ENCODE results near the gene EBI3.
"Not testable (repeated sequence)": the region's sequence is repeated elsewhere in the genome, so short reads cannot be mapped to it uniquely, and the experiment has no call there.

EBI3 gene

GRCh38 chr19:4264812-4265211, 35.5 kb downstream of the EBI3 start:
- H3K27me3 ChIP-seq (ENCODE audit: control insufficient read depth, insufficient read depth, low read length, poor library complexity, severe bottlenecking) = no peaks in the 10 kb centered on the region
- H3K27ac ChIP-seq (ENCODE audit: insufficient read depth, low read depth, low read length, poor library complexity, severe bottlenecking) = no peak overlapping the region
- H3K9me3 ChIP-seq (ENCODE audit: control insufficient read depth, low read length) = no peaks in the 10 kb centered on the region
- no peak overlapping the region for H3K4me3 ChIP-seq (ENCODE audit: insufficient read depth, low read depth, low read length)
- H3K36me3 ChIP-seq (ENCODE audit: control insufficient read depth, insufficient read depth, low read length) = peaks cover 19% of the 10 kb centered on the region
- H3K4me1 ChIP-seq (ENCODE audit: control insufficient read depth, insufficient read depth, low read length) = no peaks in the 10 kb centered on the region
- WGBS, 2 experiments = 90 to 98% methylated on average over 4 of the region's 4 CpGs

GRCh38 chr19:4266253-4267000, 37.1 kb downstream of the EBI3 start:
- Histone ChIP-seq H3K4me3 (ENCODE audit: insufficient read depth, low read depth, low read length) (no peak overlapping the region), H3K27me3 (ENCODE audit: control insufficient read depth, insufficient read depth, low read length, poor library complexity, severe bottlenecking) (no peaks in the 10 kb centered on the region), H3K4me1 (ENCODE audit: control insufficient read depth, insufficient read depth, low read length) (no peaks in the 10 kb centered on the region), H3K27ac (ENCODE audit: insufficient read depth, low read depth, low read length, poor library complexity, severe bottlenecking) (no peak overlapping the region), H3K36me3 (ENCODE audit: control insufficient read depth, insufficient read depth, low read length) (peaks cover 14% of the 10 kb centered on the region), H3K9me3 (ENCODE audit: control insufficient read depth, low read length) (no peaks in the 10 kb centered on the region)
- 93% methylated on average over 18 of the region's 18 CpGs for WGBS, 2 experiments

GRCh38 chr19:4267101-4267900, 38.0 kb downstream of the EBI3 start:
- H3K4me1 ChIP-seq (ENCODE audit: control insufficient read depth, insufficient read depth, low read length) = no peaks in the 10 kb centered on the region
- peaks cover 8% of the 10 kb centered on the region for H3K36me3 ChIP-seq (ENCODE audit: control insufficient read depth, insufficient read depth, low read length)
- H3K27ac ChIP-seq (ENCODE audit: insufficient read depth, low read depth, low read length, poor library complexity, severe bottlenecking) = no peak overlapping the region
- H3K9me3 ChIP-seq (ENCODE audit: control insufficient read depth, low read length) = no peaks in the 10 kb centered on the region
- WGBS, 2 experiments = 42 to 45% methylated on average over 21 of the region's 21 CpGs
- H3K4me3 ChIP-seq (ENCODE audit: insufficient read depth, low read depth, low read length) = no peak overlapping the region
- H3K27me3 ChIP-seq (ENCODE audit: control insufficient read depth, insufficient read depth, low read length, poor library complexity, severe bottlenecking) = no peaks in the 10 kb centered on the region

- WGBS, 2 experiments = 95 to 96% methylated on average over 30 of the region's 30 CpGs
- H3K27me3 ChIP-seq (ENCODE audit: control insufficient read depth, insufficient read depth, low read length, poor library complexity, severe bottlenecking) = no peaks in the 10 kb centered on the region
- H3K4me1 ChIP-seq (ENCODE audit: control insufficient read depth, insufficient read depth, low read length) = no peaks in the 10 kb centered on the region
- H3K36me3 ChIP-seq (ENCODE audit: control insufficient read depth, insufficient read depth, low read length) = peaks cover 7% of the 10 kb centered on the region
- H3K4me3 ChIP-seq (ENCODE audit: insufficient read depth, low read depth, low read length) = no peak overlapping the region
- no peaks in the 10 kb centered on the region for H3K9me3 ChIP-seq (ENCODE audit: control insufficient read depth, low read length)
- H3K27ac ChIP-seq (ENCODE audit: insufficient read depth, low read depth, low read length, poor library complexity, severe bottlenecking) = no peak overlapping the region
Observed at GRCh38 chr19:4267901-4268815, 38.8 kb downstream of the EBI3 start.

GRCh38 chr19:4268816-4269430, 39.6 kb downstream of the EBI3 start:
- Histone ChIP-seq H3K36me3 (ENCODE audit: control insufficient read depth, insufficient read depth, low read length) (peaks cover 4% of the 10 kb centered on the region), H3K27ac (ENCODE audit: insufficient read depth, low read depth, low read length, poor library complexity, severe bottlenecking) (no peak overlapping the region), H3K9me3 (ENCODE audit: control insufficient read depth, low read length) (no peaks in the 10 kb centered on the region), H3K27me3 (ENCODE audit: control insufficient read depth, insufficient read depth, low read length, poor library complexity, severe bottlenecking) (no peaks in the 10 kb centered on the region), H3K4me3 (ENCODE audit: insufficient read depth, low read depth, low read length) (no peak overlapping the region), H3K4me1 (ENCODE audit: control insufficient read depth, insufficient read depth, low read length) (no peaks in the 10 kb centered on the region)
- WGBS, 2 experiments = 93% methylated on average over 13 of the region's 13 CpGs

GRCh38 chr19:4272894-4273293, 43.6 kb downstream of the EBI3 start:
- 75 to 76% methylated on average over 10 of the region's 10 CpGs for WGBS, 2 experiments
- Histone ChIP-seq H3K36me3 (ENCODE audit: control insufficient read depth, insufficient read depth, low read length) (peaks cover 4% of the 10 kb centered on the region), H3K4me1 (ENCODE audit: control insufficient read depth, insufficient read depth, low read length) (no peaks in the 10 kb centered on the region), H3K27me3 (ENCODE audit: control insufficient read depth, insufficient read depth, low read length, poor library complexity, severe bottlenecking) (peaks cover 9% of the 10 kb centered on the region), H3K4me3 (ENCODE audit: insufficient read depth, low read depth, low read length) (no peak overlapping the region), H3K27ac (ENCODE audit: insufficient read depth, low read depth, low read length, poor library complexity, severe bottlenecking) (no peak overlapping the region), H3K9me3 (ENCODE audit: control insufficient read depth, low read length) (no peaks in the 10 kb centered on the region)

- not testable (repeated sequence) for H3K4me3 ChIP-seq (ENCODE audit: insufficient read depth, low read depth, low read length); H3K9me3 ChIP-seq (ENCODE audit: control insufficient read depth, low read length); H3K36me3 ChIP-seq (ENCODE audit: control insufficient read depth, insufficient read depth, low read length); H3K27ac ChIP-seq (ENCODE audit: insufficient read depth, low read depth, low read length, poor library complexity, severe bottlenecking); H3K4me1 ChIP-seq (ENCODE audit: control insufficient read depth, insufficient read depth, low read length)
- peaks cover 23% of the 10 kb centered on the region for H3K27me3 ChIP-seq (ENCODE audit: control insufficient read depth, insufficient read depth, low read length, poor library complexity, severe bottlenecking)
- WGBS, 2 experiments = 88 to 95% methylated on average over 6 of the region's 6 CpGs
Observed at GRCh38 chr19:4274321-4274686, 45.0 kb downstream of the EBI3 start.

GRCh38 chr19:4277191-4277696, 47.9 kb downstream of the EBI3 start:
- H3K27ac ChIP-seq (ENCODE audit: insufficient read depth, low read depth, low read length, poor library complexity, severe bottlenecking) = no peak overlapping the region
- no peaks in the 10 kb centered on the region for H3K9me3 ChIP-seq (ENCODE audit: control insufficient read depth, low read length)
- no peak overlapping the region for H3K4me3 ChIP-seq (ENCODE audit: insufficient read depth, low read depth, low read length)
- no peaks in the 10 kb centered on the region for H3K36me3 ChIP-seq (ENCODE audit: control insufficient read depth, insufficient read depth, low read length)
- peaks cover 52% of the 10 kb centered on the region for H3K27me3 ChIP-seq (ENCODE audit: control insufficient read depth, insufficient read depth, low read length, poor library complexity, severe bottlenecking)
- 50 to 52% methylated on average over 16 of the region's 16 CpGs for WGBS, 2 experiments
- peaks cover 16% of the 10 kb centered on the region for H3K4me1 ChIP-seq (ENCODE audit: control insufficient read depth, insufficient read depth, low read length)

- no peak overlapping the region for H3K27ac ChIP-seq (ENCODE audit: insufficient read depth, low read depth, low read length, poor library complexity, severe bottlenecking)
- H3K9me3 ChIP-seq (ENCODE audit: control insufficient read depth, low read length) = no peaks in the 10 kb centered on the region
- no peak overlapping the region for H3K4me3 ChIP-seq (ENCODE audit: insufficient read depth, low read depth, low read length)
- H3K4me1 ChIP-seq (ENCODE audit: control insufficient read depth, insufficient read depth, low read length) = peaks cover 16% of the 10 kb centered on the region
- H3K36me3 ChIP-seq (ENCODE audit: control insufficient read depth, insufficient read depth, low read length) = no peaks in the 10 kb centered on the region
- 39 to 47% methylated on average over 4 of the region's 4 CpGs for WGBS, 2 experiments
- H3K27me3 ChIP-seq (ENCODE audit: control insufficient read depth, insufficient read depth, low read length, poor library complexity, severe bottlenecking) = peaks cover 60% of the 10 kb centered on the region
Observed at GRCh38 chr19:4278010-4278409, 48.7 kb downstream of the EBI3 start.
